ENCODE data around the gene RPGRIP1L. TPM values are rescaled to one million over a fixed set of nuclear protein-coding genes. Genes with fewer than 3 reads are reported as not detected.

RPGRIP1L gene
- total RNA-seq, 3 donors from 2014 or later (not counting 1 experiment from before 2014, with no cell fraction given), result 2.3 to 3.0 (median 2.6) TPM

DNA sequence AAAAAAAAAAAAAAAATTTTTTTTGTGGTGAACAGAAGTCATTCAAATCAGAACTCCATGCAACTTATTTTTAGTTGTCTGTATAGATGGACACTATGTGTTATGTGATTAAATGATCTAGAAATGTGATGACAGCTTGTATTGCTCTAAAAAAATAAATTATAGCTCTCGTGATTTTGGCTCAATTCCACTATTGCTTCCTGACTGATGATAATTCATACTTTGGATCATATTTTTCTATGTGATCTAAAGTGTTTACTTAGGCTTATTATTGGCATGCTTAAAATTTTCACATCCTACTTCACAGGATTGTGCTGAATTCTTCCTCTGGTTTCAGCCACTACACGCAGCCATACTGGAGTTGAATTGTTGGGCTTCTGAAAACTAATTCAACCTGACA is 76.8 kb downstream of the RPGRIP1L start:
- ATAC-seq (no peak), DNase-seq (no peak)
- no CpG with 5 or more reads among the region's 2 CpGs for WGBS (ENCODE audit: insufficient coverage)
- no peaks in the 10 kb centered on the region for H3K4me1 Mint-ChIP-seq
- no peak overlapping the region for H3K4me3 Mint-ChIP-seq
- no peaks in the 10 kb centered on the region for H3K36me3 Mint-ChIP-seq
- H3K4me1 ChIP-seq (ENCODE audit: control insufficient read depth, insufficient read depth, low read length), result no peaks in the 10 kb centered on the region
- H3K9me3 Mint-ChIP-seq, result no peaks in the 10 kb centered on the region
- TF ChIP-seq, protein P1, sequence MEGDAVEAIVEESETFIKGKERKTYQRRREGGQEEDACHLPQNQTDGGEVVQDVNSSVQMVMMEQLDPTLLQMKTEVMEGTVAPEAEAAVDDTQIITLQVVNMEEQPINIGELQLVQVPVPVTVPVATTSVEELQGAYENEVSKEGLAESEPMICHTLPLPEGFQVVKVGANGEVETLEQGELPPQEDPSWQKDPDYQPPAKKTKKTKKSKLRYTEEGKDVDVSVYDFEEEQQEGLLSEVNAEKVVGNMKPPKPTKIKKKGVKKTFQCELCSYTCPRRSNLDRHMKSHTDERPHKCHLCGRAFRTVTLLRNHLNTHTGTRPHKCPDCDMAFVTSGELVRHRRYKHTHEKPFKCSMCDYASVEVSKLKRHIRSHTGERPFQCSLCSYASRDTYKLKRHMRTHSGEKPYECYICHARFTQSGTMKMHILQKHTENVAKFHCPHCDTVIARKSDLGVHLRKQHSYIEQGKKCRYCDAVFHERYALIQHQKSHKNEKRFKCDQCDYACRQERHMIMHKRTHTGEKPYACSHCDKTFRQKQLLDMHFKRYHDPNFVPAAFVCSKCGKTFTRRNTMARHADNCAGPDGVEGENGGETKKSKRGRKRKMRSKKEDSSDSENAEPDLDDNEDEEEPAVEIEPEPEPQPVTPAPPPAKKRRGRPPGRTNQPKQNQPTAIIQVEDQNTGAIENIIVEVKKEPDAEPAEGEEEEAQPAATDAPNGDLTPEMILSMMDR (IDR thresholded peaks at IDR 0.05), result no peak
- H3K27ac Mint-ChIP-seq, result no peak overlapping the region
- no peak overlapping the region for H3K27ac ChIP-seq (ENCODE audit: low read length)
- no peaks in the 10 kb centered on the region for H3K36me3 ChIP-seq (ENCODE audit: control insufficient read depth, insufficient read depth, low read length)
- H3K4me3 ChIP-seq (ENCODE audit: low read length), result no peak overlapping the region
- H3K27me3 ChIP-seq (ENCODE audit: control insufficient read depth, insufficient read depth, low read length), result no peaks in the 10 kb centered on the region
- intact Hi-C loops (cut with micrococcal nuclease), result no loop called here
- no peaks in the 10 kb centered on the region for H3K9me3 ChIP-seq (ENCODE audit: control insufficient read depth, insufficient read depth, low read length)
- no peaks in the 10 kb centered on the region for H3K27me3 Mint-ChIP-seq (ENCODE audit: low read depth in 2 of 2)

DNA sequence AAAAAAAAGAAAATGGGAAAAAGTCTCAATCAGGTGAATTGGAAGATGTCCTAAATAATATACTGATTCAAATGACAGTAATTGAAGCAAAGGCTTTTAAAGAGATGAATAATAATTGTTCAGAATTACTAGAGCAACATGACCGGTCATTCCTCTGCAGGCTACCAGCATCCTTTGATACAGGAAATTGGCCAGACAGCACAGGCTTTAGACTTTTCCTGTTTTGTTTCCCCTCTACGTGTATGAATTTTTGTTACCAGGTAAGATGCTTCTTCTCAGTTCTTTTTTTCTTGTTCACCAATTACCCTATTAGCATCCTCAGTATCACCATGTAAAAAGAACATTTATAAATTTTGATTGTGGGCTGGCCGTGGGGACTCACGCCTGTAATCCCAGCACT is 77.5 kb downstream of the RPGRIP1L start:
- Mint-ChIP-seq H3K9me3 (no peaks in the 10 kb centered on the region), H3K27me3 (ENCODE audit: low read depth in 2 of 2) (no peaks in the 10 kb centered on the region), H3K4me3 (no peak overlapping the region), H3K4me1 (no peaks in the 10 kb centered on the region), H3K36me3 (no peaks in the 10 kb centered on the region), H3K27ac (no peak overlapping the region)
- DNase-seq (no peak), ATAC-seq (no peak)
- no peak overlapping the region for H3K27ac ChIP-seq (ENCODE audit: low read length)
- H3K4me3 ChIP-seq (ENCODE audit: low read length), result no peak overlapping the region
- H3K9me3 ChIP-seq (ENCODE audit: control insufficient read depth, insufficient read depth, low read length), result no peaks in the 10 kb centered on the region
- H3K27me3 ChIP-seq (ENCODE audit: control insufficient read depth, insufficient read depth, low read length), result no peaks in the 10 kb centered on the region
- no peaks in the 10 kb centered on the region for H3K36me3 ChIP-seq (ENCODE audit: control insufficient read depth, insufficient read depth, low read length)
- TF ChIP-seq, protein P1 (IDR thresholded peaks at IDR 0.05), result no peak
- no peaks in the 10 kb centered on the region for H3K4me1 ChIP-seq (ENCODE audit: control insufficient read depth, insufficient read depth, low read length)
- 84% methylated on average over 4 of the region's 4 CpGs for WGBS (ENCODE audit: insufficient coverage)
- intact Hi-C loops (cut with micrococcal nuclease), result no loop called here

DNA sequence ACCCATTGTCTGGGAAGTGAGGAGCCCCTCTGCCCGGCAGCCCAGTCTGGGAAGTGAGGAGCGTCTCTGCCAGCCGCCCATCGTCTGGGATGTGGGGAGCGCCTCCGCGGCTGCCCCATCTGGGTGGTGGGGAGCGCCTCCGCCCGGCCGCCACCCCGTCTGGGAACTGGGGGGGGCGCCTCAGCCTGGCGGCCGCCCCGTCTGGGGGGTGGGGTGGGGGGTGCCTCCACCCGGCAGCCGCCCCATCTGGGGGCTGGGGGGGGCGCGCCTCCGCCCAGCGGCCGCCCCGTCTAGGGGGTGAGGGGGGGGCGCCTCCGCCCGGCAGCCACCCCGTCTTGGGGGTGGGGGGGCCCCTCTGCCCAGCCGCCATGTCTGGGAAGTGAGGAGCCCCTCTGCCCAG is 78.4 kb downstream of the RPGRIP1L start:
- H3K4me1 Mint-ChIP-seq, result no peaks in the 10 kb centered on the region
- H3K27me3 Mint-ChIP-seq (ENCODE audit: low read depth in 2 of 2), result no peaks in the 10 kb centered on the region
- H3K4me3 Mint-ChIP-seq, result no peak overlapping the region
- H3K27ac Mint-ChIP-seq, result no peak overlapping the region
- Histone ChIP-seq H3K36me3 (ENCODE audit: control insufficient read depth, insufficient read depth, low read length) (no peaks in the 10 kb centered on the region), H3K4me3 (ENCODE audit: low read length) (no peak overlapping the region), H3K27me3 (ENCODE audit: control insufficient read depth, insufficient read depth, low read length) (no peaks in the 10 kb centered on the region), H3K9me3 (ENCODE audit: control insufficient read depth, insufficient read depth, low read length) (no peaks in the 10 kb centered on the region), H3K27ac (ENCODE audit: low read length) (no peak overlapping the region), H3K4me1 (ENCODE audit: control insufficient read depth, insufficient read depth, low read length) (no peaks in the 10 kb centered on the region)
- no peaks in the 10 kb centered on the region for H3K36me3 Mint-ChIP-seq
- over 99% methylated on average over 15 of the region's 29 CpGs for WGBS (ENCODE audit: insufficient coverage)
- TF ChIP-seq, protein P1 (IDR thresholded peaks at IDR 0.05), result no peak
- ATAC-seq, result no peak
- intact Hi-C loops (cut with micrococcal nuclease), result no loop called here
- no peak for DNase-seq
- H3K9me3 Mint-ChIP-seq, result no peaks in the 10 kb centered on the region

DNA sequence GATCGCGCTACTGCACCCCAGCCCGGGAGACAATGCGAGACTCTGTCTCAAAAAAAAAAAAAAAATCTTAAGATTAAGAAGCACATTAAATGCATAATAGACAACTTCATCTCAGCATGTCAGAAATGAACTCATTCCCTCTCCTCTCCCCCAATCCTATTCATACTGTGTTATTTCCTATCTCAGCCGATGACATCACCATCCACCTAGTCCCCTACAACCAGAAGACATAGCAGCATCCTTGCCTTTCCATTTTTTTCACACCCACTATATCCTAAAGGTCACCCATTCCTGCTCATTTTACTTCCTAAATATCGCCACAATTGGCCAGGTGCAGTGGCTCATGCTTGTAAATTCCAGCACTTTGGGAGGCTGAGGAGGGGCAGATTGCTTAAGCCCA is 81.3 kb downstream of the RPGRIP1L start:
- no peak for ATAC-seq
- WGBS (ENCODE audit: insufficient coverage), result 95% methylated on average over 6 of the region's 6 CpGs
- Histone ChIP-seq H3K4me3 (ENCODE audit: low read length) (no peak overlapping the region), H3K27ac (ENCODE audit: low read length) (no peak overlapping the region), H3K36me3 (ENCODE audit: control insufficient read depth, insufficient read depth, low read length) (no peaks in the 10 kb centered on the region), H3K9me3 (ENCODE audit: control insufficient read depth, insufficient read depth, low read length) (no peaks in the 10 kb centered on the region), H3K4me1 (ENCODE audit: control insufficient read depth, insufficient read depth, low read length) (no peaks in the 10 kb centered on the region), H3K27me3 (ENCODE audit: control insufficient read depth, insufficient read depth, low read length) (no peaks in the 10 kb centered on the region)
- no peak overlapping the region for H3K27ac Mint-ChIP-seq
- no peaks in the 10 kb centered on the region for H3K4me1 Mint-ChIP-seq
- no peak overlapping the region for H3K4me3 Mint-ChIP-seq
- intact Hi-C loops (cut with micrococcal nuclease), result no loop called here
- H3K27me3 Mint-ChIP-seq (ENCODE audit: low read depth in 2 of 2), result no peaks in the 10 kb centered on the region
- TF ChIP-seq, protein P1 (IDR thresholded peaks at IDR 0.05), result no peak
- DNase-seq, result no peak
- no peaks in the 10 kb centered on the region for H3K36me3 Mint-ChIP-seq
- no peaks in the 10 kb centered on the region for H3K9me3 Mint-ChIP-seq

All from natural killer cell (primary cell).